CD4-positive, alpha-beta T cell treated with Interferon gamma for 1 hour (primary cell): Measurements from ENCODE around the gene CXorf51A.
"Not testable (repeated sequence)": the region's sequence is repeated elsewhere in the genome, so short reads cannot be mapped to it uniquely, and the experiment has no call there.

Source experiments
- DNase-seq: peaks from one replicate; pipeline ENCODE4 v3.0.0-alpha.2; 2020

The CXorf51A gene

DNA sequence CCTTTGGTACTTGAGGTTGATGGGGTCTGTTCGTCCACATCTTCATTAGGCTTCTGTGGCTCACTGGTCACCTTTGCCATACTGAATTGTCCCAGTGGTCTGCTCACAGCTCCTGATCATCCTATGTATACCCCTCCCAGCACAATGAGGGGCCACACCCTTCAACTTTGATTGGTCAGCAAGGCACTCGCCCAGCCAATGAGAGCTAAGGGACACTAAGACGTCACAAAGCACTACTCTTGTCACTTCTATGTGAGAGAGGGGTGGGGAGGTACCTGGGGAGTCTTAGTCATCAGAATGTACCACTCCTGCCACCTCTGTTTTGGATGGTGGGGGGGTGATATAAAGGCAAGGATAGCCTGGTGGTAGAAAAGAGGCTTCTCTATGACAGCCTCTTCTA lies at the start of gene CXorf51A:
TSS of gene CXorf51A (minus strand) at position 101 of the 400 bp plus-strand sequence. CDS start at position 80, 21 bp downstream.
- DNase-seq, result not testable (repeated sequence)

DNA sequence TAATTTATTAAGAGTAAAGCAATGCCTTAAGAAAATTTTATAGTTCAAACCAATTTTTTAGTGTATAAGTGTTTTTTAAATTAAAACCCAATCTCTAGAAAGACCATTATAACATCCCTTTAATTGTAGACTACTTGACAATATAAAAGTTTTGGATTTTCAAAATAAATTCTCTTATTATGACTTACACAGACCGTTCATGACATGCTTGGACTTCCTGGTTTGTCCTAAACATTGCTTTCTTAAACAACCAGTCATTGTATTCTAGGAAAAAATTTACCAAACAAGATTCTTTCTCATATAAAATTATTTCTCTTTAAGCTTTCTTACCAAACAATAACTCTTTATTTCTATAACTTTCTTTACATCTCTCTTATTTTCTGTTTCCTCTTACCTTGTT lies 49.0 kb upstream of the CXorf51A start:
- DNase-seq, result no peak

DNA sequence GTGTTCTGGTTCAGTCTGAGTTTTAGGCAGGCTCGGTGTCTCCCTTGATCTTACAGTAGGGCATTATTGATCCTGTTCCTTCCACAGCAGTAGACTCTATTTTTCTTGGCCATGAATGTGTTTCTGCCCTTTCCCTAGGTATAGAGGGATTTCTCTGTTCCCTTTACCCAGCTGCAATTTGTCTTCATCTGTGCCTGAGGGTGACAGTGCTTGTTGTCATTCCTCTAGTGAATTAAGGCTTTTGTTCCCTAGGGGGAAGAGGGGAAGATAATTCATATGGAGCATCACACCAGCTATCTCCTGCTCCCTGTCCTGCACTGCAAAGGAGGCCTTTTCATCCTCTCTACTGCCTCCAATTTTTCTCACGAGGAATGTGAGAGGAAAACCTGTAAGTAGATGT lies 39.7 kb upstream of the CXorf51A start:
- DNase-seq, result no peak

DNA sequence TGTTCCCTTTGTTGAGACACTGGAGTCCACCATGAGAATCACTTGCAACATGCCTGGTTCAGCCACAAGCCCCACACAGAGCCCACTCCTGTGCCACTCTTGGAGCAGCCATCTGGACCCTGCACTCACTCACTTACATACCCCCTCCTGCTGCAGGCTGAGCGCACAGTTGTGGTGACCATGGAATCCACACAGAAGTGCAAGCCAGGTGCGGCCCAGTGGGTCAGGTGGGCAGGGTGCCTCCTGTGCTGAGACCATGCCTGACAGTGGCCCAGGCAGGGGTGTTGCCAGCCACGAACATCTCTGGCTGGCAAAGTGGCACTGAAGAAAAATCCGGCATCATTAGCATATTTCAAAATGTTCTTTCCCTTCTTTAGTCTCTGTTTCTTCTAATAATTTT lies 17.4 kb upstream of the CXorf51A start:
- DNase-seq, result no peak

DNA sequence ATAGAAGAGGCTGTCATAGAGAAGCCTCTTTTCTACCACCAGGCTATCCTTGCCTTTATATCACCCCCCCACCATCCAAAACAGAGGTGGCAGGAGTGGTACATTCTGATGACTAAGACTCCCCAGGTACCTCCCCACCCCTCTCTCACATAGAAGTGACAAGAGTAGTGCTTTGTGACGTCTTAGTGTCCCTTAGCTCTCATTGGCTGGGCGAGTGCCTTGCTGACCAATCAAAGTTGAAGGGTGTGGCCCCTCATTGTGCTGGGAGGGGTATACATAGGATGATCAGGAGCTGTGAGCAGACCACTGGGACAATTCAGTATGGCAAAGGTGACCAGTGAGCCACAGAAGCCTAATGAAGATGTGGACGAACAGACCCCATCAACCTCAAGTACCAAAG lies 5.1 kb downstream of the CXorf51A start, which contains the start of gene CXorf51B:
TSS of gene CXorf51B (plus strand) at position 301 of the 400 bp plus-strand sequence. CDS start at position 322, 21 bp downstream.
- not testable (repeated sequence) for DNase-seq
